Panc1 (cell line): Measurements from ENCODE around the gene BRME1.

ENCODE experiments used
- CTCF ChIP-seq: fragments of 450-650 bp; IDR thresholded peaks from 2 replicates; pipeline ENCODE4 v1.5.1; 2017; ENCODE audit warnings: mild to moderate bottlenecking
- SIN3A ChIP-seq: IDR thresholded peaks from 2 replicates; pipeline ENCODE4 v1.6.1; 2012; ENCODE audit warnings: low read depth, mild to moderate bottlenecking, low read length, moderate library complexity, borderline replicate concordance; ENCODE audit not compliant: insufficient read depth

- no peak for TF ChIP-seq SIN3A
- no peak for TF ChIP-seq CTCF
Measured at GRCh38 chr19:13909430-13909829, 3.5 kb upstream of the BRME1 start.
